C4-2B (cell line): ENCODE data around the gene A4GALT.

ENCODE experiments used
- H3K27ac ChIP-seq: fragments of 450-650 bp; 2 replicates; pipeline ENCODE4 v1.5.1; 2017
- ZFX ChIP-seq: fragments of 450-650 bp; IDR thresholded peaks from 2 replicates; pipeline ENCODE4 v1.6.1; 2017
- TF ChIP-seq, protein P1 (sequence below): fragments of 450-650 bp; conservative IDR thresholded peaks from 2 replicates; pipeline ENCODE4 v1.5.1; 2017; ENCODE audit warnings: mild to moderate bottlenecking

Gene A4GALT

GRCh38 chr22:42661985-42662831, 58.5 kb downstream of the A4GALT start:
- no peak overlapping the region for H3K27ac ChIP-seq
- TF ChIP-seq, protein P1, sequence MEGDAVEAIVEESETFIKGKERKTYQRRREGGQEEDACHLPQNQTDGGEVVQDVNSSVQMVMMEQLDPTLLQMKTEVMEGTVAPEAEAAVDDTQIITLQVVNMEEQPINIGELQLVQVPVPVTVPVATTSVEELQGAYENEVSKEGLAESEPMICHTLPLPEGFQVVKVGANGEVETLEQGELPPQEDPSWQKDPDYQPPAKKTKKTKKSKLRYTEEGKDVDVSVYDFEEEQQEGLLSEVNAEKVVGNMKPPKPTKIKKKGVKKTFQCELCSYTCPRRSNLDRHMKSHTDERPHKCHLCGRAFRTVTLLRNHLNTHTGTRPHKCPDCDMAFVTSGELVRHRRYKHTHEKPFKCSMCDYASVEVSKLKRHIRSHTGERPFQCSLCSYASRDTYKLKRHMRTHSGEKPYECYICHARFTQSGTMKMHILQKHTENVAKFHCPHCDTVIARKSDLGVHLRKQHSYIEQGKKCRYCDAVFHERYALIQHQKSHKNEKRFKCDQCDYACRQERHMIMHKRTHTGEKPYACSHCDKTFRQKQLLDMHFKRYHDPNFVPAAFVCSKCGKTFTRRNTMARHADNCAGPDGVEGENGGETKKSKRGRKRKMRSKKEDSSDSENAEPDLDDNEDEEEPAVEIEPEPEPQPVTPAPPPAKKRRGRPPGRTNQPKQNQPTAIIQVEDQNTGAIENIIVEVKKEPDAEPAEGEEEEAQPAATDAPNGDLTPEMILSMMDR: peak; percentile 93
- no peak for TF ChIP-seq ZFX

GRCh38 chr22:42656578-42656977, 64.1 kb downstream of the A4GALT start:
- TF ChIP-seq, protein P1: no peak
- no peak for TF ChIP-seq ZFX
- H3K27ac ChIP-seq: peak overlapping the region; percentile 53

DNA sequence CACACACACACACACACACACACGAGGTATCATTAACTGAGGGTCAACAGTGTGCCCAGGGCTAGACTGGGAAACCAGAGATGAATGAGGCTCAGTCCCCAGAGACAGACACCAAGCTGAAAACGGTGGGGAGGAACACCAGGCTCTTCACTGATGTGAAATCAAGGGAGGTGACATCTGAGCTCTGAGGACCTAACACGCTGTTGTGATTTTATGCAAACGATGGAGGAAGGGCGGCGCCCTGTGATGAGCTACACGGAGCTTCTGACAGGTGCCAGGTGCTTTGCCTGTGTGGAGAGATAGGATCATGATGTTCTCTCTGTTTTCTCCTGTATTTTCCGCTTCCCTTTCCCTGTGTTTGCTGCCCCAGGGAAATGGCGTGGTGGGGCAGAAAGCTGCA, 65.0 kb downstream of the A4GALT start:
- TF ChIP-seq, protein P1: no peak
- TF ChIP-seq ZFX: no peak
- peak overlapping the region; percentile 53 for H3K27ac ChIP-seq

DNA sequence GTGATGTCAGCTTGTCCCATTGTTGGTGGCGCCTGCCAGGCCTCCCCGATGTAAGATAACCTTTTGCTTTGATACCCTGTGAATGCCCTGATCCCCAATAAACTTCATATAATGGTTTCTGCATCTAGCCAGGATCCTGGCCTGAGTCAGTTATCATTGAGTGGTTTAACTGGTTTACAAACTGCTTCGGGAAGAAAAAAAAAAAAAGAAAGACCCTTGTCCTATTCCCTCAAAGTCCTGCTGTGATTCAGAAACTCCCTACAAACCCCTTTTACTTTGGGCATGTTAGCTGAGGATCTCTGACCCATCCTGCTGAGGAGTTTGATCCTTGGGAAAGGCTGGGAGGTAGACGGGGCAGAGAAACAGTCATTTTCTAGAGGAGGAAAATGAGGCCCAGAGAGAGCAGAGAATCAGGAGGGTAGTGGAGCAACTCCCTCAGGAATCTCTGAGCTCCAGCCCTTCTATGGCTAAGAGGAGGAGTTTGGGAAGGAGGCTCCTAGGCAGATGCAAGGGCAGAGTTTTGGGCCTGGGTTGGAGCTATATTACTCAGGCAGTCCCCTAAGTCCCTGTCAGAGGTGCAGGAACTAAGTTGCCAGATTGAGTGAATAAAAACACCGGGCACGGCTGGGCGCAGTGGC, 66.1 kb downstream of the A4GALT start:
- no peak overlapping the region for H3K27ac ChIP-seq

DNA sequence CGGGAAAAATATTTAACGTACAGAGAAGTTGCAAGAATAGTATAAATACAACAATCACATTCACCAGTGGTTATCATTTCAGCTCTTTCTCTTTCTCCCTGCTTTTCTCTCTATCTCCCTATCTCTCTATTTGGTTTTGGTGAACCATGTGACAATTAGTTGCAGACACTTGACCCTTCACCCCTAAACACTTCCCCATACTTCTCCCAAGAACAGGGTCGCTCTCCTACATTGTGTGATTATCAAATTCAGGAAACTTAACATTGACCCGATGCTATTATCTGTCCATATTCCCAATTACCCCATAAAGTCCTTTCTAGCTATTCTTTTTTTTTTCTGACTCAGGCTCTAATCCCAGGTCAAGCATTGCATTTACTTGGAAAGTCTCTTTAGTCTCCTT, 66.7 kb downstream of the A4GALT start:
- no peak overlapping the region for H3K27ac ChIP-seq
- TF ChIP-seq, protein P1: no peak
- no peak for TF ChIP-seq ZFX

More for the DNA sequence above, 66.1 kb downstream of the A4GALT start:
- TF ChIP-seq ZFX: no peak
- TF ChIP-seq, protein P1: no peak

- no peak overlapping the region for H3K27ac ChIP-seq
- TF ChIP-seq ZFX: no peak
- TF ChIP-seq, protein P1: no peak
Measured at GRCh38 chr22:42651134-42651533, 69.5 kb downstream of the A4GALT start.

DNA sequence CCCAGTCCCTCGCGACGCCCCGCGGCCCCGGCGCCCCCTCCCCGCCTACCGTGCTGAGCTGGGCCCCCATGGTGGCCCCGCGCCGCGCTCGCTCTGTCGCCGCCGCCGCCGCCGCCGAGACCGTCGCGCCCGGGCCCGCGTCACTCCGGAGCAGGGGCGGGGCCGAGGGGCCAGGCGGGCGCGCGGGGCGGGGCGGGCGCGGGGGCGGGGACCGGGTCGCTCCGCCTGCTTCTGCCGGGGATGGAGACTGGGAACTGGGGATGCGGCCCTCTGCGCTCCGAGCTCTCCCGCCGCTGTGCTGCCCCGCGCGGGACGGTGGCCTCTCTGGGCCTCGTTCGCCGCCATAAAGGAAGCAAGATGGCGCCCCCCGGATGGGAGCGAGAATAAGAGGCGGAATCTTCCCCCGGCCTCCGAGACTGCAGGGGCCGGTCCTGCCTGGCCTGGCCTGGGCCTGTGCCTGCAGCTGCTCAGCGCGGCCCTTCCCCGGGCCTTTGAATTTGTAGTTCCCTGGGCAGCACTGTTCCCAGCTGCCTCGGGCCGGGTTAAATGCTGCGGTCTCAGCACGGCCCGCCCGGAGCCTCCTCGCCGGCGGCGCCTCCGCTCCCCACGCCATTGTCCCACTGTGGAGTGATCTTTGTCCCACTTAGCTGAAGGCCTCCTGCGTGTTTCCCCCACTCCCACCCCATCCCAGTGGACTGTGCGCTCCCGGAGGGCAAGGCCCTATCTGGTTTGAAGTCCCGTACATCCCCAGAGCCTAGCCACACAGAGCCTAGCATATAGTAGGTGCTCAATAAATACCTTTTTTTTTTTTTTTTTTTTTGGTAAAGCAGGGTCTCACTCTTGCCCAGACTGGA, 71.2 kb downstream of the A4GALT start, which contains the start of gene CYB5R3:
CYB5R3 (minus strand) TSS at position 147 of the 854 bp plus-strand sequence; CDS start at position 70, 77 bp downstream.
- TF ChIP-seq, protein P1: no peak
- TF ChIP-seq ZFX: peak; percentile 83; the same call in 1 of the 2 replicates
- peak within 1 kb of the TSS; percentile 74 for H3K27ac ChIP-seq
